ENCODE measurements around the gene DOCK2. TPM values are rescaled to one million over a fixed set of nuclear protein-coding genes. Genes with fewer than 3 reads are reported as not detected.
A peak's percentile ranks its signal among the peaks of the same experiment; 100 is the strongest.

Gene DOCK2
- total and polyA plus RNA-seq, 9 of the 15 experiments (the other 6 are each of a cell fraction or from before 2014, with no cell fraction given), result 4.5 to 42.6 (median 20.5) TPM

DNA sequence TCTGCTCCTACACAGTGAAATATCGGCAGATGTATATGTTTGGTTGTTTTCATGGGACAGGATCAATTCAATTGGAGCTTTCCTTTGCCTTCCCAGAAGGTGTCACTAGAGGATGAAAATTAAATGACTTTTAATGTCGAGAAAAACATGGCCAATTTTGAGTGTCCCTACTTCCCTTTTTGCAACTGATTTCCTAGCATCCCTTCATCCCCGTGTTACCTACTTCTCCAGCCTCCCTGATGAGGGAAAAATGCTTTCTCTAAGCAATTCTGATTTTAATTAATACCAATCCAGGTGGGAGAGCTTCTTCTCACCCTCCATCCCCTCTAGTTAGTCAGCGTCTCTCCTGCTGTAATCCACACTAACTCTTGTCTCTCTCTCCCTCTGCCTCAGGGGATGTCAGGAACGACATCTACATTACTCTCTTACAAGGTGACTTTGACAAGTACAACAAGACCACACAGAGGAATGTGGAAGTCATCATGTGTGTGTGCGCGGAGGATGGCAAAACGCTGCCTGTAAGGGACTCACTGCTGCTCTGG is 64.9 kb downstream of the DOCK2 start (continued):
- TF ChIP-seq, protein P1, sequence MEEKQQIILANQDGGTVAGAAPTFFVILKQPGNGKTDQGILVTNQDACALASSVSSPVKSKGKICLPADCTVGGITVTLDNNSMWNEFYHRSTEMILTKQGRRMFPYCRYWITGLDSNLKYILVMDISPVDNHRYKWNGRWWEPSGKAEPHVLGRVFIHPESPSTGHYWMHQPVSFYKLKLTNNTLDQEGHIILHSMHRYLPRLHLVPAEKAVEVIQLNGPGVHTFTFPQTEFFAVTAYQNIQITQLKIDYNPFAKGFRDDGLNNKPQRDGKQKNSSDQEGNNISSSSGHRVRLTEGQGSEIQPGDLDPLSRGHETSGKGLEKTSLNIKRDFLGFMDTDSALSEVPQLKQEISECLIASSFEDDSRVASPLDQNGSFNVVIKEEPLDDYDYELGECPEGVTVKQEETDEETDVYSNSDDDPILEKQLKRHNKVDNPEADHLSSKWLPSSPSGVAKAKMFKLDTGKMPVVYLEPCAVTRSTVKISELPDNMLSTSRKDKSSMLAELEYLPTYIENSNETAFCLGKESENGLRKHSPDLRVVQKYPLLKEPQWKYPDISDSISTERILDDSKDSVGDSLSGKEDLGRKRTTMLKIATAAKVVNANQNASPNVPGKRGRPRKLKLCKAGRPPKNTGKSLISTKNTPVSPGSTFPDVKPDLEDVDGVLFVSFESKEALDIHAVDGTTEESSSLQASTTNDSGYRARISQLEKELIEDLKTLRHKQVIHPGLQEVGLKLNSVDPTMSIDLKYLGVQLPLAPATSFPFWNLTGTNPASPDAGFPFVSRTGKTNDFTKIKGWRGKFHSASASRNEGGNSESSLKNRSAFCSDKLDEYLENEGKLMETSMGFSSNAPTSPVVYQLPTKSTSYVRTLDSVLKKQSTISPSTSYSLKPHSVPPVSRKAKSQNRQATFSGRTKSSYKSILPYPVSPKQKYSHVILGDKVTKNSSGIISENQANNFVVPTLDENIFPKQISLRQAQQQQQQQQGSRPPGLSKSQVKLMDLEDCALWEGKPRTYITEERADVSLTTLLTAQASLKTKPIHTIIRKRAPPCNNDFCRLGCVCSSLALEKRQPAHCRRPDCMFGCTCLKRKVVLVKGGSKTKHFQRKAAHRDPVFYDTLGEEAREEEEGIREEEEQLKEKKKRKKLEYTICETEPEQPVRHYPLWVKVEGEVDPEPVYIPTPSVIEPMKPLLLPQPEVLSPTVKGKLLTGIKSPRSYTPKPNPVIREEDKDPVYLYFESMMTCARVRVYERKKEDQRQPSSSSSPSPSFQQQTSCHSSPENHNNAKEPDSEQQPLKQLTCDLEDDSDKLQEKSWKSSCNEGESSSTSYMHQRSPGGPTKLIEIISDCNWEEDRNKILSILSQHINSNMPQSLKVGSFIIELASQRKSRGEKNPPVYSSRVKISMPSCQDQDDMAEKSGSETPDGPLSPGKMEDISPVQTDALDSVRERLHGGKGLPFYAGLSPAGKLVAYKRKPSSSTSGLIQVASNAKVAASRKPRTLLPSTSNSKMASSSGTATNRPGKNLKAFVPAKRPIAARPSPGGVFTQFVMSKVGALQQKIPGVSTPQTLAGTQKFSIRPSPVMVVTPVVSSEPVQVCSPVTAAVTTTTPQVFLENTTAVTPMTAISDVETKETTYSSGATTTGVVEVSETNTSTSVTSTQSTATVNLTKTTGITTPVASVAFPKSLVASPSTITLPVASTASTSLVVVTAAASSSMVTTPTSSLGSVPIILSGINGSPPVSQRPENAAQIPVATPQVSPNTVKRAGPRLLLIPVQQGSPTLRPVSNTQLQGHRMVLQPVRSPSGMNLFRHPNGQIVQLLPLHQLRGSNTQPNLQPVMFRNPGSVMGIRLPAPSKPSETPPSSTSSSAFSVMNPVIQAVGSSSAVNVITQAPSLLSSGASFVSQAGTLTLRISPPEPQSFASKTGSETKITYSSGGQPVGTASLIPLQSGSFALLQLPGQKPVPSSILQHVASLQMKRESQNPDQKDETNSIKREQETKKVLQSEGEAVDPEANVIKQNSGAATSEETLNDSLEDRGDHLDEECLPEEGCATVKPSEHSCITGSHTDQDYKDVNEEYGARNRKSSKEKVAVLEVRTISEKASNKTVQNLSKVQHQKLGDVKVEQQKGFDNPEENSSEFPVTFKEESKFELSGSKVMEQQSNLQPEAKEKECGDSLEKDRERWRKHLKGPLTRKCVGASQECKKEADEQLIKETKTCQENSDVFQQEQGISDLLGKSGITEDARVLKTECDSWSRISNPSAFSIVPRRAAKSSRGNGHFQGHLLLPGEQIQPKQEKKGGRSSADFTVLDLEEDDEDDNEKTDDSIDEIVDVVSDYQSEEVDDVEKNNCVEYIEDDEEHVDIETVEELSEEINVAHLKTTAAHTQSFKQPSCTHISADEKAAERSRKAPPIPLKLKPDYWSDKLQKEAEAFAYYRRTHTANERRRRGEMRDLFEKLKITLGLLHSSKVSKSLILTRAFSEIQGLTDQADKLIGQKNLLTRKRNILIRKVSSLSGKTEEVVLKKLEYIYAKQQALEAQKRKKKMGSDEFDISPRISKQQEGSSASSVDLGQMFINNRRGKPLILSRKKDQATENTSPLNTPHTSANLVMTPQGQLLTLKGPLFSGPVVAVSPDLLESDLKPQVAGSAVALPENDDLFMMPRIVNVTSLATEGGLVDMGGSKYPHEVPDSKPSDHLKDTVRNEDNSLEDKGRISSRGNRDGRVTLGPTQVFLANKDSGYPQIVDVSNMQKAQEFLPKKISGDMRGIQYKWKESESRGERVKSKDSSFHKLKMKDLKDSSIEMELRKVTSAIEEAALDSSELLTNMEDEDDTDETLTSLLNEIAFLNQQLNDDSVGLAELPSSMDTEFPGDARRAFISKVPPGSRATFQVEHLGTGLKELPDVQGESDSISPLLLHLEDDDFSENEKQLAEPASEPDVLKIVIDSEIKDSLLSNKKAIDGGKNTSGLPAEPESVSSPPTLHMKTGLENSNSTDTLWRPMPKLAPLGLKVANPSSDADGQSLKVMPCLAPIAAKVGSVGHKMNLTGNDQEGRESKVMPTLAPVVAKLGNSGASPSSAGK (IDR thresholded peaks at IDR 0.05), result no peak
- TF ChIP-seq PCBP2 (IDR thresholded peaks at IDR 0.05; ENCODE audit: low read depth, low read length, poor library complexity, severe bottlenecking), result no peak
- TF ChIP-seq, protein P2, sequence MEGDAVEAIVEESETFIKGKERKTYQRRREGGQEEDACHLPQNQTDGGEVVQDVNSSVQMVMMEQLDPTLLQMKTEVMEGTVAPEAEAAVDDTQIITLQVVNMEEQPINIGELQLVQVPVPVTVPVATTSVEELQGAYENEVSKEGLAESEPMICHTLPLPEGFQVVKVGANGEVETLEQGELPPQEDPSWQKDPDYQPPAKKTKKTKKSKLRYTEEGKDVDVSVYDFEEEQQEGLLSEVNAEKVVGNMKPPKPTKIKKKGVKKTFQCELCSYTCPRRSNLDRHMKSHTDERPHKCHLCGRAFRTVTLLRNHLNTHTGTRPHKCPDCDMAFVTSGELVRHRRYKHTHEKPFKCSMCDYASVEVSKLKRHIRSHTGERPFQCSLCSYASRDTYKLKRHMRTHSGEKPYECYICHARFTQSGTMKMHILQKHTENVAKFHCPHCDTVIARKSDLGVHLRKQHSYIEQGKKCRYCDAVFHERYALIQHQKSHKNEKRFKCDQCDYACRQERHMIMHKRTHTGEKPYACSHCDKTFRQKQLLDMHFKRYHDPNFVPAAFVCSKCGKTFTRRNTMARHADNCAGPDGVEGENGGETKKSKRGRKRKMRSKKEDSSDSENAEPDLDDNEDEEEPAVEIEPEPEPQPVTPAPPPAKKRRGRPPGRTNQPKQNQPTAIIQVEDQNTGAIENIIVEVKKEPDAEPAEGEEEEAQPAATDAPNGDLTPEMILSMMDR (IDR thresholded peaks at IDR 0.05 in 2 of 3, conservative IDR thresholded peaks at IDR 0.05 in 1 of 3; ENCODE audit: insufficient read depth in 2 of 3, low read depth in 1 of 3, low read length in 3 of 3), result peak; percentile 47 to 74 (median 57); a peak in 5 of 6 replicates
- TF ChIP-seq POU5F1 (IDR thresholded peaks at IDR 0.05; ENCODE audit: borderline replicate concordance, low read depth, low read length, partially characterized antibody), result no peak
- no peak for TF ChIP-seq PHF8 (IDR thresholded peaks at IDR 0.05; ENCODE audit: borderline replicate concordance, low read length)
- TF ChIP-seq SMARCA4 (IDR thresholded peaks at IDR 0.05), result no peak
- TF ChIP-seq SNRNP70 (optimal IDR thresholded peaks at IDR 0.05; ENCODE audit: low read depth, low read length), result no peak

Measured in K562 (cell line).